IMR-90 (cell line): ENCODE results near the gene URB1.

Experiments
- BHLHE40 ChIP-seq: fragments of 150-350 bp; IDR thresholded peaks from 2 replicates; pipeline ENCODE4 v1.6.1; 2016; ENCODE audit warnings: mild to moderate bottlenecking, low read depth, low read length
- CEBPB ChIP-seq: IDR thresholded peaks from 2 replicates; pipeline ENCODE4 v1.6.1; 2012; ENCODE audit warnings: low read depth, low read length, improper control_type of control experiment
- CHD1 ChIP-seq: IDR thresholded peaks from 2 replicates; pipeline ENCODE4 v1.6.1; 2012; ENCODE audit warnings: low read depth, low read length, improper control_type of control experiment
- ELK1 ChIP-seq: fragments of 150-350 bp; IDR thresholded peaks from 2 replicates; pipeline ENCODE4 v1.6.1; 2016; ENCODE audit warnings: low read depth, mild to moderate bottlenecking, low read length, moderate library complexity, borderline replicate concordance
- FOS ChIP-seq: fragments of 150-350 bp; IDR thresholded peaks from 2 replicates; pipeline ENCODE4 v1.6.1; 2016; ENCODE audit warnings: low read depth, low read length
- MAZ ChIP-seq: IDR thresholded peaks from 2 replicates; pipeline ENCODE4 v1.6.1; 2012; ENCODE audit warnings: low read depth, mild to moderate bottlenecking, low read length, improper control_type of control experiment, moderate library complexity, borderline replicate concordance
- MXI1 ChIP-seq: IDR thresholded peaks from 2 replicates; pipeline ENCODE4 v1.6.1; 2012; ENCODE audit warnings: low read depth, mild to moderate bottlenecking, low read length, moderate library complexity, borderline replicate concordance
- POLR2A ChIP-seq: IDR thresholded peaks from 2 replicates; pipeline ENCODE4 v1.6.1; 2012; ENCODE audit warnings: mild to moderate bottlenecking, low read depth, low read length
- RAD21 ChIP-seq: IDR thresholded peaks from 2 replicates; pipeline ENCODE4 v1.6.1; 2012; ENCODE audit warnings: low read length, improper control_type of control experiment
- RFX5 ChIP-seq: IDR thresholded peaks from 2 replicates; pipeline ENCODE4 v1.8.0; 2012; ENCODE audit warnings: low read depth, mild to moderate bottlenecking, low read length, moderate library complexity
- SMC3 ChIP-seq: fragments of 150-350 bp; IDR thresholded peaks from 2 replicates; pipeline ENCODE4 v1.6.1; 2016; ENCODE audit warnings: low read depth, mild to moderate bottlenecking, antibody characterized with exemption, low read length, moderate library complexity
- TF ChIP-seq, protein P1 (sequence below): conservative IDR thresholded peaks from 2 replicates; pipeline ENCODE4 v1.5.1; 2012; ENCODE audit warnings: mild to moderate bottlenecking, low read depth, low read length, improper control_type of control experiment
- TF ChIP-seq, protein P2 (sequence below): fragments of 150-350 bp; IDR thresholded peaks from 2 replicates; pipeline ENCODE4 v1.6.1; 2017; ENCODE audit warnings: mild to moderate bottlenecking, antibody characterized with exemption, low read length, low read depth

DNA sequence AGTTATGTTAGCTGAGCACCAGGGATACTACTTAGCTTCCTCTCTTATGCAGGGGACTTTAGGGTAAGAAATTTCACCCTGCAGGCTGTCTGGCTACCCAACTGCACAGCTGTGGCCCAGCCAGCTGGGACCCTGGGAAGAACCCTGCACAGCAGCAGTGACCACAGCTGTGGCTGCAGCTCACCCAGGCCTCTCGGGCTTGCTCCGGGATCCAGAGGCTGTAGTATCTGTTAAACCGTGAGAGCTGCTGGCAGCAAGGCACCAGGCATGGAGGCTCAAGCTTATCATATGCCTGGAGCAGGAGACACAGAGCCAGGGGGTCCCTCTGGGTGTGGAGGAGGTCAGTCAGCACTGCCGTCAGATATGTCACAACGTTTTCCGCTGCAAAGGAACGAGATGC lies 40.3 kb downstream of the URB1 start:
- TF ChIP-seq, protein P1, sequence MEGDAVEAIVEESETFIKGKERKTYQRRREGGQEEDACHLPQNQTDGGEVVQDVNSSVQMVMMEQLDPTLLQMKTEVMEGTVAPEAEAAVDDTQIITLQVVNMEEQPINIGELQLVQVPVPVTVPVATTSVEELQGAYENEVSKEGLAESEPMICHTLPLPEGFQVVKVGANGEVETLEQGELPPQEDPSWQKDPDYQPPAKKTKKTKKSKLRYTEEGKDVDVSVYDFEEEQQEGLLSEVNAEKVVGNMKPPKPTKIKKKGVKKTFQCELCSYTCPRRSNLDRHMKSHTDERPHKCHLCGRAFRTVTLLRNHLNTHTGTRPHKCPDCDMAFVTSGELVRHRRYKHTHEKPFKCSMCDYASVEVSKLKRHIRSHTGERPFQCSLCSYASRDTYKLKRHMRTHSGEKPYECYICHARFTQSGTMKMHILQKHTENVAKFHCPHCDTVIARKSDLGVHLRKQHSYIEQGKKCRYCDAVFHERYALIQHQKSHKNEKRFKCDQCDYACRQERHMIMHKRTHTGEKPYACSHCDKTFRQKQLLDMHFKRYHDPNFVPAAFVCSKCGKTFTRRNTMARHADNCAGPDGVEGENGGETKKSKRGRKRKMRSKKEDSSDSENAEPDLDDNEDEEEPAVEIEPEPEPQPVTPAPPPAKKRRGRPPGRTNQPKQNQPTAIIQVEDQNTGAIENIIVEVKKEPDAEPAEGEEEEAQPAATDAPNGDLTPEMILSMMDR: no peak
- TF ChIP-seq MXI1 (no peak), RFX5 (no peak), ELK1 (no peak), POLR2A (no peak), SMC3 (no peak), CHD1 (no peak), FOS (no peak), BHLHE40 (no peak), MAZ (no peak), CEBPB (no peak), RAD21 (no peak)
- TF ChIP-seq, protein P2, sequence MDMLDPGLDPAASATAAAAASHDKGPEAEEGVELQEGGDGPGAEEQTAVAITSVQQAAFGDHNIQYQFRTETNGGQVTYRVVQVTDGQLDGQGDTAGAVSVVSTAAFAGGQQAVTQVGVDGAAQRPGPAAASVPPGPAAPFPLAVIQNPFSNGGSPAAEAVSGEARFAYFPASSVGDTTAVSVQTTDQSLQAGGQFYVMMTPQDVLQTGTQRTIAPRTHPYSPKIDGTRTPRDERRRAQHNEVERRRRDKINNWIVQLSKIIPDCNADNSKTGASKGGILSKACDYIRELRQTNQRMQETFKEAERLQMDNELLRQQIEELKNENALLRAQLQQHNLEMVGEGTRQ: no peak
